Subcutaneous adipose tissue (tissue), 4 donors: ENCODE results near the gene PACRG. TPM values are rescaled to one million over a fixed set of nuclear protein-coding genes. Genes with fewer than 3 reads are reported as not detected.

Source experiments
- total RNA-seq, 4 donors: library from RNA; depleted of rRNA; stranded (reverse); fragments of >200 nt; gene quantifications; one replicate each; pipeline ENCODE4 v1.1.0, GENCODE V29; 2016
- TF ChIP-seq, protein P1 (sequence below): fragments of 450-650 bp; IDR thresholded peaks from one replicate; pipeline ENCODE4 v1.5.1; 2016; ENCODE audit warnings: low read depth, mild to moderate bottlenecking, control low read depth, antibody characterized with exemption, moderate library complexity

PACRG gene
- total RNA-seq, 4 donors from 2014 or later: 0.34 TPM; not detected in 3

DNA sequence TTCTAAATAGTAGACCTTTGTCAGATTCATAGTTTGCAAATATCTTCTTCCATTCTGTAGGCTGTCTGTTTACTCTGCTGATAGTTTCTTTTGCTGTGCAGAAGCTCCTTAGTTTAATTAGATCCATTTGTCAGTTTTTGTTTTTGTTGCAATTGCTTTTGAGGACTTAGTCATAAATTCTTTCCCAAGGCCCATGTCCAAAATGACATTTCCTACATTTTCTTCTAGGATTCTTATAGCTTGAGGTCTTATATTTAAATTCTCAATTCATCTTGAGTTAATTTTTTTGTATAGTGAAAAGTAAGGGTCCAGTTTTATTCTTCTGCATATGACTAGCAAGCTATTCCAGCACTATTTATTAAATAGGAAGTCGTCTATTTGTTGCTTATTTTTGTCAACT lies 287.0 kb downstream of the PACRG start:
- TF ChIP-seq, protein P1, sequence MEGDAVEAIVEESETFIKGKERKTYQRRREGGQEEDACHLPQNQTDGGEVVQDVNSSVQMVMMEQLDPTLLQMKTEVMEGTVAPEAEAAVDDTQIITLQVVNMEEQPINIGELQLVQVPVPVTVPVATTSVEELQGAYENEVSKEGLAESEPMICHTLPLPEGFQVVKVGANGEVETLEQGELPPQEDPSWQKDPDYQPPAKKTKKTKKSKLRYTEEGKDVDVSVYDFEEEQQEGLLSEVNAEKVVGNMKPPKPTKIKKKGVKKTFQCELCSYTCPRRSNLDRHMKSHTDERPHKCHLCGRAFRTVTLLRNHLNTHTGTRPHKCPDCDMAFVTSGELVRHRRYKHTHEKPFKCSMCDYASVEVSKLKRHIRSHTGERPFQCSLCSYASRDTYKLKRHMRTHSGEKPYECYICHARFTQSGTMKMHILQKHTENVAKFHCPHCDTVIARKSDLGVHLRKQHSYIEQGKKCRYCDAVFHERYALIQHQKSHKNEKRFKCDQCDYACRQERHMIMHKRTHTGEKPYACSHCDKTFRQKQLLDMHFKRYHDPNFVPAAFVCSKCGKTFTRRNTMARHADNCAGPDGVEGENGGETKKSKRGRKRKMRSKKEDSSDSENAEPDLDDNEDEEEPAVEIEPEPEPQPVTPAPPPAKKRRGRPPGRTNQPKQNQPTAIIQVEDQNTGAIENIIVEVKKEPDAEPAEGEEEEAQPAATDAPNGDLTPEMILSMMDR: no peak

DNA sequence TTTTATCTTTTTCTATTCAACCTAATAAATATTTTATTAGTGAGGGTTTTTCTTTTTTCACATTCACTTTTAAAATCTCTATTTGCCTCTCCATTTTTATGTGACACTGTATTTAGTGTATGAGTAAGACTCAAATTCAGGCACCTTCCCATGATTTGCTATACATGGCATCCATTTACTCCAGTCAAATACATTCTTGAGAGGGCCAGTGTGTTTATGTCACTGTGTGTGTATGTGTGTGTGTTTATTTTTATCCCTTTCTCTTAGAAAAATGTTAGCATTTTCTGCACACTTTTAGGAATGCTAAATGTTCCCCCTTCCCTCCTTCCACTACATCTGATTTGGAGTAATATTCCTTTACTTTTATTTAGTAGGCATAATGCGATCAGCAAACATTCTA lies 290.0 kb downstream of the PACRG start:
- TF ChIP-seq, protein P1: no peak

DNA sequence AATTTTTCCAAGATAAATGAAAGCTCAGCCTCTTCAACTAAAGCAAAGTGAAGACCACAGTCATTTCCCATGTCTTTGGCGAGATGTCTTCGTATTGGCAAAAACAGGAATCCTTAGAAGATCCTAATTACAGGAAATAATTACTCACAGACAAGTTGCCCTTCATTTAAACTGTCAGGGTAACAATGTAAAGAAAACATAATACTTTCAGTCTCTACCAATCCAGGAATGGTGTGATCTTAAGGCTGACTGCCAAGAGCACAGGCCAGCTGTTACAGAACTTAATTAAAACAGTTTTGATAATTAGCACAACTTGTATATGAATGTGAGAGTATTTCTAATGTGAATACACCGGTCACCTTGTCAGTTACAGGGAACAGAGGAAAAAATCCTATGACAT lies 292.2 kb downstream of the PACRG start:
- TF ChIP-seq, protein P1: no peak

DNA sequence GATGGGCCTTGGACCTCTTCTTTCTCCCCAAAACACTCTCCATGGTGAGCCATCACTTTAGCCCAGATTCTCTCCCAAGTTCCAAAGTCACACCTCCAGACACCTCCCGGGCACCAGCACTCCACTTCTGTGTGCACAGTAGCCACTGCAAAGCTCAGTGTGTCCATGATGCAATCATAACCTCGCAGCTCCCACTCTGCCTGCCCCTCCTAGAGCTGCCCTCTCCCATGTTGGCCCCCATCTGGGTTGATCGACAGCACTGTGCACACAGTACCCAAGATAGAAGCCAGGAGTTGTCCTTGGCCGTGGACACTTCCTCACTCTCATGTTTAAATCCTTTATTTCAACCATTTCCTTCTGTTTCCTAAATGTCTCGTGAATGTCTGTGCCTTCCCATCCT lies 293.3 kb downstream of the PACRG start:
- TF ChIP-seq, protein P1: no peak

DNA sequence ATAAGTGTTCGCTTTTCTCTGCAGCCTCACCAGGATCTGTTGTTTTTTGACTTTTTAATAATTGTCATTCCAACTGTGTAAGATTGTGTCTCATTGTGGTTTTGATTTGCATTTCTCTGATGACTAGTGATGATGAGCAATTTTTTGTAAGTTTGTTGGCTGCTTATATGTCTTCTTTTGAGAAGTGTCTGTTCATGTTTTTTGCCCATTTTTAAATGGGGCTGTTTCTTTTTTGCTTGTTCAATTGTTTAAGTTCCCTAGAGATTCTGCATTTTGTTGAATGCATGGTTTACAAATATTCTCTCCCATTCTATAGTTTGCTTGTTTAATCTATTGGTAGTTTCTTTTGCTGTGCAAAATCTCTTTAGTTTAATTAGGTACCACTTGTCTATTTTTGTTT lies 295.9 kb downstream of the PACRG start:
- TF ChIP-seq, protein P1: no peak

DNA sequence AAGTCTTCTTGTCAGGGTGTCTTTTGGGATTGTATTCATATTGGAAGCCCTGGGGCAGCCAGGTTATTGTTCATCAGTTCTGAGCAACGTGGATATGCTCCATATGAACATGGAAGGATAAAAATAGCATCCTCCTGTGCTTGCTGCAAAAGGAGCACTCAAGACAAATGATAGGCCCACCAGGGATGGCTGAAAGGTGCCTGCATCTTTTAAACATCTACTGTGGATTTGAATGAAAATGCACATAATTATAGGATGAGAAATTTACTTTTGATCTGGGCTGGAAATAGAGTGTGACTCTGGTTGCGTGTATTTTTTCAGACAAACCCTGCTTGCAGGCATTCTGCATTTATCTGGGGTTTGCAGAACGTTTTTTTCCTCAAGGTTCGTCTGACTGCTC lies 299.1 kb downstream of the PACRG start:
- TF ChIP-seq, protein P1: no peak

DNA sequence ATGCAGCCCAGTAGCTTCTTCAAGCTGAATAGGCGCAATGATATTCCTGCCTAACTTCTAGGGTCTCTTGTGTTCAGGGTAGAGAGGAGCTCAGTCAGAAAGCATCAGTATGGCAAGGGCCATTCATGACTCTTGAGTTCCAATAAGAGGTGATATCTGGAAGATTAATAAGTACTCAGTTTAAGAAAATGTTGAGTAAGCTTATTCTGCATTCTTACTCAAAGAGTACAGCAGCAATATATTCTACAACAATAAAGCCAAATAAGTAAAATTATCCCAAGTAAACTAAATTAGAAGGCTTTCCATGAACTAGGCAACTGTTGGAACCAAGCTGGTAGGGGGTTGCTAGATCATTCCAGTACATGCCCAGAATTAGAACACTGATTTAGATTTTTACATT lies 303.2 kb downstream of the PACRG start:
- TF ChIP-seq, protein P1: no peak
